GM12875 (cell line): ENCODE measurements around the gene ENG.
A peak's percentile ranks its signal among the peaks of the same experiment; 100 is the strongest.

Experiments used
- H3K4me3 ChIP-seq: one replicate; pipeline ENCODE4 v1.5.1; 2011; ENCODE audit warnings: low read depth, low read length, control low read depth
- CTCF ChIP-seq: IDR thresholded peaks from 2 replicates; pipeline ENCODE4 v1.5.1; 2011; ENCODE audit warnings: low read depth, mild to moderate bottlenecking, control low read depth, inconsistent platforms, low read length, moderate library complexity, borderline replicate concordance; ENCODE audit not compliant: insufficient read depth

The ENG gene

GRCh38 chr9:127809002-127809539 lies 45.4 kb downstream of the ENG start:
- no peak overlapping the region for H3K4me3 ChIP-seq
- TF ChIP-seq CTCF = no peak

- no peak for TF ChIP-seq CTCF
- H3K4me3 ChIP-seq = no peak overlapping the region
These were observed 46.0 kb downstream of the ENG start for GRCh38 chr9:127808347-127809001.

- TF ChIP-seq CTCF = no peak
- H3K4me3 ChIP-seq = no peak overlapping the region
These were observed 47.6 kb downstream of the ENG start for GRCh38 chr9:127806871-127807270.

DNA sequence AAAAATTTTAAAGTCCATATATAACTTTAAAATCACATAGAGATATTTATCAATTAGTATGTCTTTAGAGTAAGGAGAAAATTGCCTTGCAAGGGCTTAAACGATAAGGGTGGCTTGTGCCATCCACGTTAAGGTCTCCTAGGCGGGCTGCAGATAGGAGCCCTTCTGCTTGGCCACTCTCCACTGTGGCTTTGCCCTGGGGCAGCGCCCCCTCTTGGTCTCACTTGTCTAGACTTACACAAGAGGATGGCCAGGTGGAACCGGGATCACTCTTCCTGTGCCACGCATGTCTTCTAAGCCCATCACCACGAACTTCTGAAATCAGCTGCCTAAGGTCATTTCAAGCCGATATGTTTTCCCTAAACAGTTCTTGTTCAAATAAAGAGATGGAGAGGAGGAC lies 48.8 kb downstream of the ENG start:
- peak; percentile 49; the same call in 1 of the 2 replicates for TF ChIP-seq CTCF
- no peak overlapping the region for H3K4me3 ChIP-seq

DNA sequence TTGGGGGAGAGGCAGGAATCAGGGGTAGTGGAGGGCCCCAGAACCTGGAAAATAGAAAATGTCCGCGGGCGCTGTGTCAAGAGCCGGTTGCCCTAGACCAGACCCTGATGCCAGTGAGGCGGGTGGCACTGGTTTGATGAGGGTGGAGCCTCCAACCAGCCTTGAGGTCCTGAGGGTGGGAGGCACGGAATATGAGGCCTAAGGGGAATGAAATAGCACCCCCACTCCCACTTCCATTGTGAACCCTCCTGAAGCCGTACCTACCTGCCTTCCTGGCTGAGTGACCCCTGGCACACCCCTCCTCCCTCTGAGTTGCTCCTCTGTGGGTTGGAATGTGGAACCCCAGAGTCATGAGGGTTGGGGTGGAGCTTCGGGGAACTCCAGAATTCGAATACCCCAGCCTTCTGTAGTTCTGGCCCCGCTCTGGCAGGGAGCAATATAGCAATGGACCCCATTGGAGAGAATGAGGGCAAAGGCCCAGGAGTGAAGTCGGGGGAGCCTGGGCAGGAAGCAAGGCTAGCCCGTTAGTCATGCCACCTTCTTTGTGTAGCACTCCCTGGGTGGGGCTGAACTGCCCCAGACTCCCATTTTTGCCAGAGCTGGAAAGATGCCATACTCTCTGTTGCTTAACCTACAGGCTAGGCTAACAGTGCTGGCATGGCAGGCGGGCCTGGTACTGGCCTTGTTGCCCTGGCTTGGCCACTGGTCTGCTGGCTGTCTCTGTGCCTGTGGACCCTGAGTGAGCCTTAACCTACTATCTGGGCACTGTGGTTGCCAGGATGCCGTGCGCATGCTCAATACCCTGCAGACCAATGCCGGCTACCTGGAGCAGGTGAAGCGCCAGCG lies 50.7 kb downstream of the ENG start:
- peak overlapping the region; percentile 61 for H3K4me3 ChIP-seq
- no peak for TF ChIP-seq CTCF

GRCh38 chr9:127802576-127803443 lies 51.6 kb downstream of the ENG start, which contains the start of gene FPGS:
Gene FPGS (plus strand): TSS chr9:127802882. CDS start chr9:127802925, 43 bp downstream.
- peak within 1 kb of the TSS; percentile 61 for H3K4me3 ChIP-seq
- TF ChIP-seq CTCF = no peak
